Mesenchymal stem cell (in vitro differentiated cells and primary cell): ENCODE data around the gene ATP6V0D1. TPM values are rescaled to one million over a fixed set of nuclear protein-coding genes. Genes with fewer than 3 reads are reported as not detected.

Experiments
- DNase-seq: peaks from one replicate; pipeline ENCODE4 v3.0.0-alpha.2; 2013
- H2AFZ ChIP-seq: one replicate; pipeline ENCODE4 v1.6.1; 2013; ENCODE audit warnings: low read depth, mild to moderate bottlenecking, control low read depth, inconsistent platforms, low read length, moderate library complexity
- H2AK5ac ChIP-seq: 2 replicates; pipeline ENCODE4 v1.6.1; 2013; ENCODE audit warnings: low read length, moderate library complexity, mild to moderate bottlenecking, inconsistent platforms; ENCODE audit not compliant: severe bottlenecking
- H2BK120ac ChIP-seq: one replicate; pipeline ENCODE4 v1.6.1; 2013; ENCODE audit warnings: low read depth, mild to moderate bottlenecking, inconsistent platforms, low read length, moderate library complexity
- H2BK12ac ChIP-seq, 2 experiments: one replicate each; pipeline ENCODE4 v1.6.1; 2013; ENCODE audit warnings: inconsistent platforms in 2 of 2, low read length in 2 of 2, mild to moderate bottlenecking in 2 of 2, moderate library complexity in 2 of 2, control low read depth in 1 of 2
- H2BK15ac ChIP-seq: one replicate; pipeline ENCODE4 v1.6.1; 2013; ENCODE audit warnings: mild to moderate bottlenecking, low read depth, inconsistent platforms; ENCODE audit not compliant: poor library complexity, severe bottlenecking
- H2BK5ac ChIP-seq: 2 replicates; pipeline ENCODE4 v1.6.1; 2013; ENCODE audit warnings: low read depth, mild to moderate bottlenecking, low read length, control low read depth, inconsistent platforms; ENCODE audit not compliant: poor library complexity, severe bottlenecking
- H3K14ac ChIP-seq, 2 experiments: one replicate each; pipeline ENCODE4 v1.6.1; 2013; ENCODE audit warnings: inconsistent platforms in 2 of 2, low read length in 2 of 2, control low read depth in 1 of 2, mild to moderate bottlenecking in 1 of 2, moderate library complexity in 1 of 2
- H3K18ac ChIP-seq, 2 experiments: one replicate each; pipeline ENCODE4 v1.6.1; 2013; ENCODE audit warnings: inconsistent platforms in 2 of 2, low read length in 2 of 2, control low read depth in 1 of 2, low read depth in 1 of 2, mild to moderate bottlenecking in 1 of 2
- H3K23ac ChIP-seq, 2 experiments: one replicate each; pipeline ENCODE4 v1.6.1; 2013; ENCODE audit warnings: inconsistent platforms in 2 of 2, low read length in 2 of 2, mild to moderate bottlenecking in 2 of 2, moderate library complexity in 2 of 2, control low read depth in 1 of 2
- H3K27ac ChIP-seq: 2 replicates; pipeline ENCODE4 v1.5.1; 2013; ENCODE audit warnings: mild to moderate bottlenecking, moderate library complexity, low read length, control low read depth, inconsistent platforms; ENCODE audit not compliant: poor library complexity, severe bottlenecking
- H3K27me3 ChIP-seq, 2 experiments: 2 replicates each; pipeline versions ENCODE4 v1.6.1 to v1.7.0; 2013; ENCODE audit warnings: low read length in 2 of 2, mild to moderate bottlenecking in 2 of 2, moderate library complexity in 2 of 2, control low read depth in 1 of 2, inconsistent platforms in 1 of 2; ENCODE audit not compliant: control insufficient read depth in 1 of 2, insufficient read depth in 1 of 2
- H3K36me3 ChIP-seq, 2 experiments: 2 replicates each; pipeline versions ENCODE4 v1.6.1 to v1.7.0; 2013; ENCODE audit warnings: low read length in 2 of 2, control low read depth in 1 of 2, inconsistent platforms in 1 of 2, low read depth in 1 of 2, mild to moderate bottlenecking in 1 of 2; ENCODE audit not compliant: insufficient read depth in 2 of 2, control insufficient read depth in 1 of 2
- H3K4ac ChIP-seq, 2 experiments: one replicate each; pipeline ENCODE4 v1.6.1; 2013; ENCODE audit warnings: inconsistent platforms in 2 of 2, low read length in 2 of 2, mild to moderate bottlenecking in 2 of 2, moderate library complexity in 2 of 2, control low read depth in 1 of 2, low read depth in 1 of 2
- H3K4me1 ChIP-seq: 2 replicates; pipeline ENCODE4 v1.6.1; 2013; ENCODE audit warnings: low read depth, low read length, control low read depth; ENCODE audit not compliant: control insufficient read depth, insufficient read depth
- H3K4me2 ChIP-seq: 2 replicates; pipeline ENCODE4 v1.6.1; 2013; ENCODE audit warnings: low read length, mild to moderate bottlenecking, inconsistent platforms; ENCODE audit not compliant: poor library complexity, severe bottlenecking
- H3K4me3 ChIP-seq, 2 experiments: 2 replicates each; pipeline versions ENCODE4 v1.5.1 to v1.7.0; 2013; ENCODE audit warnings: low read length in 2 of 2, mild to moderate bottlenecking in 2 of 2, control low read depth in 1 of 2, low read depth in 1 of 2; ENCODE audit not compliant: insufficient read depth in 1 of 2
- H3K79me1 ChIP-seq: replicated peaks from 2 replicates; pipeline ENCODE4 v1.6.1; 2013; ENCODE audit warnings: mild to moderate bottlenecking, control low read depth, low read length, inconsistent platforms; ENCODE audit not compliant: poor library complexity, severe bottlenecking
- H3K9ac ChIP-seq: 2 replicates; pipeline ENCODE4 v1.7.0; 2013; ENCODE audit warnings: mild to moderate bottlenecking, low read length, moderate library complexity
- H3K9me3 ChIP-seq: 2 replicates; pipeline ENCODE4 v1.7.0; 2013; ENCODE audit warnings: mild to moderate bottlenecking, low read length; ENCODE audit not compliant: control insufficient read depth
- H4K8ac ChIP-seq: one replicate; pipeline ENCODE4 v1.6.1; 2013; ENCODE audit warnings: inconsistent platforms, mild to moderate bottlenecking, low read length, moderate library complexity
- H4K91ac ChIP-seq: one replicate; pipeline ENCODE4 v1.6.1; 2013; ENCODE audit warnings: mild to moderate bottlenecking, low read length, inconsistent platforms
- WGBS: methylation state at CpG from one replicate; pipeline ENCODE4 v1.1.7; 2013; ENCODE audit warnings: mixed read lengths; 5-methylcytosine and 5-hydroxymethylcytosine counted together
- small RNA-seq: library from polyadenylated mRNA; stranded (forward); fragments of <200 nt; extraction: miRNeasy Mini kit (QIAGEN cat#:217004); gene quantifications from one replicate; pipeline ENCODE3, GENCODE V24; 2013; ENCODE audit warnings: low read depth

ATP6V0D1 gene

DNA sequence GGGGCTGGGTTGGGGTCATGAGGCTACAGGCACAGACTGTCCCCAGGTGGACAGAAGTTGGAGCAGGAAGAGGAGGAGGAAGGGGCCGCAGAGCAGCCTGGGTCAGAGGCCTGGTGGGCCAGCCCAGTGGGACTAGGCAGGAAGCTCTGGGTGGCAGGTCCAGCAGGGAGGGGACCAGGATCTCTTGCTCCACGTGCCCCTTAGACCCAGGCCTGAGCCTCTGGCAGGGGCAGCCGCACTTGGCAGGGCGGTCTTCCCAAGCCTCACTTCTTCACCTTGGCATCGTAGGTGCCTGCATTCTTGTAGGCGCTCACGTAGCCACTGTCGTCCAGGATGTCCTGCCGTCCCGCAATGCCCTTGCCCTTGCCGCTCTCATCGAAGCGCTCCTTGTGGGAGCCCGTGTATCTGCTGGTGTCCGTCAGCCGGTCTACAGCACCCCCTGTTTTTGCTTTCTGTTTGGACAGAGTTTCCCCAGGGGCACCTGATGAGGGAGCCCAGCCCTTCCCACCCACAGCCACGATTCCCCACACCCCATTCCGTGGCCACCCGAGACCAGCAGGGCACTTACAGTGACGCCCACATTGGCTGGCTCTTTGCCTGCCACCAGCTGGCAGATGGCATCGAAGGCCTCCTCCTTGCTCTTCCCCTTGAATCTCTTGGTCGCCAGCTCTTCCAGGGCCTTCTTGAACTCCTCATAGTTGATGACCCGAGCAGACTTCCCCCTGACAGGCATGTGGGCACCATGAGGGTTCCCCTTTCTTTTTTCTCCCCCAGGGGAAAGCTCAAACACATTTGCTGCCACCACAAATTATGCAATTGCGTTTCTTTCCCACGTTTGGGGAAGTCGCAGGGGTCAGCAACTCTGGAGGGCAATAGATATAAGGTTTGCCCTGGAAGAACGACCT, 90.8 kb downstream of the ATP6V0D1 start:
- WGBS: 90% methylated on average over 27 of the region's 27 CpGs

DNA sequence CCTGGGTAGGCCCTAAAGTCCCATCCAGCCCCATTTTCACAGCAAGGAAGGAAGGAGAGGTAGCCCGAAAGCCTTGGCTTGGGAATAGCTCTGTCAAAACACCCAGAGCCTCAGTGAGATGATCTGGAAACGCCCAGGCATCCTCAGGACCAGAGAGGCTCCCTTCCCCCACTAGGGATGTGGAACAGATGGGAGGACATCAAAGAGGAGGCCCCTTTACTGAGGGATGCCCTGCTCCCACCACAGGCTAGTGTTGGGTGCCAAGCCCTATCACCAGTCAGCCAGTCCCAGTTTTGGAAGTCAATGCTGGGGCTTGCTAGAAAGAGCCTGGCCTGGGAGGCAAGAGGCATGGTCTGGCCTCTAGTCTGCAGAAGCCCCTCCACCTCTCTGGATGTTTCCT, 92.4 kb downstream of the ATP6V0D1 start:
- WGBS: 83% methylated on average over 1 of the region's 2 CpGs
- no peak overlapping the region for H3K4me3 ChIP-seq
- no peak overlapping the region for H3K4me2 ChIP-seq
- H2BK5ac ChIP-seq: no peak overlapping the region
- peaks cover 13% of the 10 kb centered on the region for H3K4me1 ChIP-seq
- H2BK15ac ChIP-seq: no peak overlapping the region
- H3K79me1 ChIP-seq: no peaks in the 10 kb centered on the region
- H4K8ac ChIP-seq: no peak overlapping the region
- no peak overlapping the region for H3K23ac ChIP-seq
- no peak overlapping the region for H3K18ac ChIP-seq
- no peak overlapping the region for H3K4ac ChIP-seq
- H2AFZ ChIP-seq: no peak overlapping the region
- no peak overlapping the region for H2BK12ac ChIP-seq
- H2BK120ac ChIP-seq: no peak overlapping the region
- H2AK5ac ChIP-seq: no peak overlapping the region
- H3K9ac ChIP-seq: no peak overlapping the region
- H3K9me3 ChIP-seq: no peaks in the 10 kb centered on the region
- no peak overlapping the region for H4K91ac ChIP-seq
- no peak overlapping the region for H3K14ac ChIP-seq
- DNase-seq: no peak
- H3K27ac ChIP-seq: no peak overlapping the region
- H3K36me3 ChIP-seq: no peaks in the 10 kb centered on the region
- H3K27me3 ChIP-seq: peaks cover 44 to 69% of the 10 kb centered on the region in 2 experiments

More for the DNA sequence above, 90.8 kb downstream of the ATP6V0D1 start:
- H3K79me1 ChIP-seq: no peaks in the 10 kb centered on the region
- H2BK120ac ChIP-seq: no peak overlapping the region
- H3K4me2 ChIP-seq: no peak overlapping the region
- no peak overlapping the region for H2BK5ac ChIP-seq
- DNase-seq: no peak
- H2AK5ac ChIP-seq: no peak overlapping the region
- H4K91ac ChIP-seq: no peak overlapping the region
- H3K36me3 ChIP-seq: no peaks in the 10 kb centered on the region
- H3K14ac ChIP-seq: no peak overlapping the region
- H3K18ac ChIP-seq: no peak overlapping the region
- H3K4me1 ChIP-seq: peaks cover 25% of the 10 kb centered on the region
- H4K8ac ChIP-seq: peak overlapping the region; percentile 19
- no peak overlapping the region for H2AFZ ChIP-seq
- H3K27me3 ChIP-seq: peaks cover 44 to 76% of the 10 kb centered on the region in 2 experiments
- no peak overlapping the region for H3K27ac ChIP-seq
- H2BK12ac ChIP-seq: no peak overlapping the region
- H3K23ac ChIP-seq: no peak overlapping the region
- H3K4me3 ChIP-seq: no peak overlapping the region
- no peak overlapping the region for H2BK15ac ChIP-seq
- H3K9ac ChIP-seq: no peak overlapping the region
- H3K4ac ChIP-seq: no peak overlapping the region
- H3K9me3 ChIP-seq: no peaks in the 10 kb centered on the region

DNA sequence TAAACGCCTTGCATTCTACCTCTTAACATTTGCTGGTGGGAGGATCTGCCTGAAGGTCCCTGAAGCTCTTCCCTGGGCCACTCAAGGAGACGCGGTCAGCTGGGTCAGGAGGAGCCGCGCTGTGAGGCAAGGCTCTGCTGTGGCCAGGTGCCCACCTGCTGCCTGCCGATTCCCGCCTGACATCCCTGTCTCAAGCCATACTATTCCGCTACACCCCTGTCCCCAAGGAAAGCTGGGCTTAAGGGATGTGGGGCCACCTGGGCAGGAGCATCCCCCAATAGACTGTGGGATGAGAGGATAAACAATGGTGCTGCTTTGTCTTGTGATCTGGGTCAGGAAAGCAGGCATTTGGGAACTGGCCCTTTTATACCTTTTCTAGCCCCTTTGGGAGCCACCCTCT, 92.8 kb downstream of the ATP6V0D1 start:
- Histone ChIP-seq H3K9ac (no peak overlapping the region), H3K23ac (no peak overlapping the region), H3K14ac (no peak overlapping the region), H3K36me3 (no peaks in the 10 kb centered on the region), H2AFZ (no peak overlapping the region), H3K27me3 (peaks cover 44 to 67% of the 10 kb centered on the region in 2 experiments), H3K4me3 (no peak overlapping the region), H3K9me3 (no peaks in the 10 kb centered on the region), H2AK5ac (no peak overlapping the region), H2BK120ac (no peak overlapping the region), H3K4ac (no peak overlapping the region), H3K18ac (no peak overlapping the region), H2BK15ac (no peak overlapping the region), H2BK12ac (no peak overlapping the region), H4K8ac (no peak overlapping the region), H3K4me2 (no peak overlapping the region), H3K79me1 (no peaks in the 10 kb centered on the region), H2BK5ac (no peak overlapping the region), H3K4me1 (peaks cover 9% of the 10 kb centered on the region), H4K91ac (no peak overlapping the region), H3K27ac (no peak overlapping the region)
- no peak for DNase-seq
- WGBS: 94% methylated on average over 5 of the region's 8 CpGs

Small RNAs within 50 kb of the gene (small RNA-seq; reads per million reads assigned to genes)
- gene RNU1-123P: not detected
